Measurements from ENCODE around the gene RAB14.

RAB14 gene

GRCh38 chr9:121246821-121247561, 45.3 kb upstream of the RAB14 start:
- H3K9me3 ChIP-seq (ENCODE audit: control insufficient read depth, insufficient read depth, low read depth, low read length) = no peaks in the 10 kb centered on the region
- POLR2A ChIA-PET = no interaction called here
- no peaks in the 10 kb centered on the region for H3K4me1 ChIP-seq (ENCODE audit: control insufficient read depth, insufficient read depth, low read length)
- H3K4me3 ChIP-seq (ENCODE audit: low read depth, low read length) = no peak overlapping the region
- H3K27ac ChIP-seq (ENCODE audit: extremely low read depth, low read depth, low read length) = no peak overlapping the region
- H3K36me3 ChIP-seq (ENCODE audit: control insufficient read depth in 2 of 2, insufficient read depth in 1 of 2, low read length in 2 of 2) = no peaks in the 10 kb centered on the region
- CTCF ChIA-PET = interaction anchor here (0.5 to 1.0 kb wide), 3 partner anchors 22 to 72 kb away, joined by 3 to 4 read pairs (median 4); no protein-coding TSS in a partner anchor
- TF ChIP-seq ZFHX2 (tag by site-specific recombination; conservative IDR thresholded peaks at IDR 0.05) (peak; percentile 95), ZNF544 (tag by site-specific recombination; IDR thresholded peaks at IDR 0.05) (no peak), ZSCAN5A (tag by site-specific recombination; IDR thresholded peaks at IDR 0.05) (no peak), EGR2 (tag by site-specific recombination; IDR thresholded peaks at IDR 0.05; ENCODE audit: low read depth) (peak; percentile 94), ZNF473 (tag by site-specific recombination; IDR thresholded peaks at IDR 0.05) (no peak)

GRCh38 chr9:121242959-121243346, 41.3 kb upstream of the RAB14 start:
- TF ChIP-seq ZSCAN30 (tag by site-specific recombination; IDR thresholded peaks at IDR 0.05) (no peak), ZIC2 (tag by site-specific recombination; IDR thresholded peaks at IDR 0.05) (no peak), ZNF391 (tag by site-specific recombination; IDR thresholded peaks at IDR 0.05; ENCODE audit: borderline replicate concordance, low read depth) (no peak), ZNF558 (tag by site-specific recombination; IDR thresholded peaks at IDR 0.05) (no peak), ELK4 (IDR thresholded peaks at IDR 0.05; ENCODE audit: borderline replicate concordance, low read depth, low read length) (no peak), ZNF16 (tag by site-specific recombination; IDR thresholded peaks at IDR 0.05; ENCODE audit: low read depth) (no peak), ZNF341 (tag by site-specific recombination; IDR thresholded peaks at IDR 0.05; ENCODE audit: low read depth) (no peak), SP2 (tag by site-specific recombination; IDR thresholded peaks at IDR 0.05) (no peak)
- Histone ChIP-seq H3K27ac (ENCODE audit: extremely low read depth, low read depth, low read length) (no peak overlapping the region), H3K36me3 (ENCODE audit: control insufficient read depth in 2 of 2, insufficient read depth in 1 of 2, low read length in 2 of 2) (no peaks in the 10 kb centered on the region), H3K4me1 (ENCODE audit: control insufficient read depth, insufficient read depth, low read length) (no peaks in the 10 kb centered on the region), H3K4me3 (ENCODE audit: low read depth, low read length) (no peak overlapping the region), H3K9me3 (ENCODE audit: control insufficient read depth, insufficient read depth, low read depth, low read length) (no peaks in the 10 kb centered on the region)
- ChIA-PET CTCF (interaction anchor here (0.7 to 2.2 kb wide), 2 partner anchors 8 to 35 kb away, joined by 4 to 12 read pairs; no protein-coding TSS in a partner anchor), POLR2A (no interaction called here)

- Histone ChIP-seq H3K9me3 (ENCODE audit: control insufficient read depth, insufficient read depth, low read depth, low read length) (no peaks in the 10 kb centered on the region), H3K4me3 (ENCODE audit: low read depth, low read length) (no peak overlapping the region), H3K4me1 (ENCODE audit: control insufficient read depth, insufficient read depth, low read length) (no peaks in the 10 kb centered on the region), H3K36me3 (ENCODE audit: control insufficient read depth in 2 of 2, insufficient read depth in 1 of 2, low read length in 2 of 2) (no peaks in the 10 kb centered on the region), H3K27ac (ENCODE audit: extremely low read depth, low read depth, low read length) (no peak overlapping the region)
- ChIA-PET POLR2A (no interaction called here), CTCF (interaction anchor here (0.7 to 2.2 kb wide), 4 partner anchors 9 to 78 kb away, joined by 4 to 12 read pairs (median 8); no protein-coding TSS in a partner anchor)
- TF ChIP-seq ZSCAN16 (tag by site-specific recombination; IDR thresholded peaks at IDR 0.05) = no peak
- no peak for TF ChIP-seq TSHZ1 (tag by site-specific recombination; IDR thresholded peaks at IDR 0.05; ENCODE audit: borderline replicate concordance)
- no peak for TF ChIP-seq SALL2 (tag by site-specific recombination; IDR thresholded peaks at IDR 0.05; ENCODE audit: borderline replicate concordance)
- no peak for TF ChIP-seq ZNF843 (tag by site-specific recombination; IDR thresholded peaks at IDR 0.05)
- no peak for TF ChIP-seq INSM2 (tag by site-specific recombination; IDR thresholded peaks at IDR 0.05)
- no peak for TF ChIP-seq ZBTB48 (tag by site-specific recombination; IDR thresholded peaks at IDR 0.05)
- no peak for TF ChIP-seq ZNF48 (tag by site-specific recombination; IDR thresholded peaks at IDR 0.05)
- no peak for TF ChIP-seq ZNF658 (tag by site-specific recombination; IDR thresholded peaks at IDR 0.05)
- TF ChIP-seq ZNF707 (tag by site-specific recombination; IDR thresholded peaks at IDR 0.05) = no peak
These were observed 40.7 kb upstream of the RAB14 start for GRCh38 chr9:121242219-121242958.

All from HEK293 (cell line).